Right atrium auricular region (tissue), 2 donors: ENCODE measurements around the gene TFF1. TPM values are rescaled to one million over a fixed set of nuclear protein-coding genes. Genes with fewer than 3 reads are reported as not detected.
A peak's percentile ranks its signal among the peaks of the same experiment; 100 is the strongest.

ENCODE experiments used
- DNase-seq: peaks from one replicate; pipeline ENCODE4 v3.0.0-alpha.2; 2019; ENCODE audit warnings: low spot score
- H3K27ac ChIP-seq, 2 donors: fragments of 200-600 bp; sonication (generic); 1 replicate in 1 of 2; 2 replicates in 1 of 2; pipeline ENCODE4 v1.5.1; 2016 to 2019
- H3K27me3 ChIP-seq, 2 donors: fragments of 200-600 bp; sonication (generic); one replicate each; pipeline versions ENCODE4 v1.5.1 to v1.6.0; 2017 to 2019
- H3K36me3 ChIP-seq: fragments of 200-600 bp; sonication (generic); one replicate; pipeline ENCODE4 v1.5.1; 2016
- H3K4me1 ChIP-seq, 2 donors: fragments of 200-600 bp; sonication (generic); one replicate each; pipeline versions ENCODE4 v1.5.1 to v1.6.0; 2017 to 2019
- H3K4me3 ChIP-seq, 2 donors: fragments of 200-600 bp; sonication (generic); 1 replicate in 1 of 2; 2 replicates in 1 of 2; pipeline ENCODE4 v1.5.1; 2017 to 2019; ENCODE audit warnings: mild to moderate bottlenecking in 1 of 2, moderate library complexity in 1 of 2
- H3K9me3 ChIP-seq, 2 donors: fragments of 200-600 bp; sonication (generic); one replicate each; pipeline ENCODE4 v1.5.1; 2019
- CTCF ChIP-seq, 2 donors: fragments of 200-600 bp; sonication (generic); IDR thresholded peaks; one replicate each; pipeline ENCODE4 v1.5.1; 2019; ENCODE audit warnings: antibody characterized with exemption in 2 of 2
- total RNA-seq, 2 donors: library from RNA; depleted of rRNA; stranded (reverse); fragments of >200 nt; gene quantifications; one replicate each; pipeline ENCODE4 v1.1.0, GENCODE V29; 2016

Gene TFF1
- total RNA-seq, 2 donors from 2014 or later = not detected

DNA sequence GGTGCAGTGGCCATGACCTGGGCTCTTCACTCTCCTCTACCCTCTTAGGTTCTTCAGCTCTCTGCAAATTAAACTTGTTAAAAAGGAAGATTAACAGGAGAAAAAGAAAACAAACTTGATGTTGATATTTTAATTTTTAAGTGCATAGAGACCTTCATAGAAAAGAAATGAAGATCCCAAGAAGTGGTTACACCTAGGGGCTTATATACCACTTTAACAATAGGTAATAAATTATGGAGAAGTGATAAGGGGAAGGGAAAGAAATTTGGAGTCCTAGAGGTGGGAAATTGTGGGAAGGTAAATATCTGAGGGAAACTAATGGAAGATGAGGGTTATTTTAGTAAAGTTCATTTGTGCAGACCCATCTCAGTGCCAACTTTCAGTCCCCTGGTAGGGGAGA lies 34.7 kb downstream of the TFF1 start:
- TF ChIP-seq CTCF (IDR thresholded peaks at IDR 0.05) = no peak
- no peak overlapping the region for H3K27ac ChIP-seq
- H3K9me3 ChIP-seq = peaks cover 0 to 11% of the 10 kb centered on the region in 2 donors
- no peaks in the 10 kb centered on the region for H3K4me1 ChIP-seq
- H3K36me3 ChIP-seq = no peaks in the 10 kb centered on the region
- H3K27me3 ChIP-seq = no peaks in the 10 kb centered on the region
- no peak for DNase-seq
- H3K4me3 ChIP-seq = no peak overlapping the region

- H3K9me3 ChIP-seq = peaks cover 0 to 11% of the 10 kb centered on the region in 2 donors
- no peaks in the 10 kb centered on the region for H3K27me3 ChIP-seq
- no peak overlapping the region for H3K4me3 ChIP-seq
- DNase-seq = no peak
- TF ChIP-seq CTCF (IDR thresholded peaks at IDR 0.05) = no peak
- no peaks in the 10 kb centered on the region for H3K36me3 ChIP-seq
- H3K4me1 ChIP-seq = no peaks in the 10 kb centered on the region
- no peak overlapping the region for H3K27ac ChIP-seq
Observed at GRCh38 chr21:42330380-42331371, 35.7 kb downstream of the TFF1 start.

- H3K36me3 ChIP-seq = no peaks in the 10 kb centered on the region
Observed at GRCh38 chr21:42324896-42325295, 41.4 kb downstream of the TFF1 start.

GRCh38 chr21:42321845-42322244 lies 44.5 kb downstream of the TFF1 start:
- no peaks in the 10 kb centered on the region for H3K27me3 ChIP-seq
- H3K36me3 ChIP-seq = no peaks in the 10 kb centered on the region
- DNase-seq = no peak
- no peak overlapping the region for H3K4me3 ChIP-seq
- H3K27ac ChIP-seq = no peak overlapping the region
- no peak for TF ChIP-seq CTCF (IDR thresholded peaks at IDR 0.05)
- no peaks in the 10 kb centered on the region for H3K4me1 ChIP-seq
- H3K9me3 ChIP-seq = no peaks in the 10 kb centered on the region

More at GRCh38 chr21:42324896-42325295, 41.4 kb downstream of the TFF1 start:
- no peaks in the 10 kb centered on the region for H3K27me3 ChIP-seq
- no peak overlapping the region for H3K27ac ChIP-seq
- H3K4me3 ChIP-seq = no peak overlapping the region
- TF ChIP-seq CTCF (IDR thresholded peaks at IDR 0.05) = no peak
- no peaks in the 10 kb centered on the region for H3K9me3 ChIP-seq
- no peaks in the 10 kb centered on the region for H3K4me1 ChIP-seq
- no peak for DNase-seq

DNA sequence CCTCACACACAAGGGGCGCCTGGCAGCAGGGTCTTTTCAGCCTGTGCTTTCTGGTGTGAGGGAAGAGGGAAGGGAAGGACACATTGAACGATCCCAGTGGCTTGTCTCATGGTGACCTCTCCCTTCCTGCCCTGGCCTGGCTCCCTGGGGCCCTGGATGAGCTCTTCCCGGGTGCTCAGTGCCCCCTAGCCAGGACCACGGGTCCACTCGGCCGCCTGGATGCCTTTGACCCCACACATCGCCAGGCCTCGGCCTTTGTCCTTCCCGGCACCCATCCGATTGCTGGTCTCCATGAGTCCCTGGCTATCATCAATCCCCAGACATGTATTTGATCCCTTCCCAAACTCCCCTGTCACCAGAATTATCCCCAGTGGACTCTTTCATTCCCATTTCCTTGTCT lies 45.1 kb downstream of the TFF1 start:
- no peaks in the 10 kb centered on the region for H3K27me3 ChIP-seq
- no peak overlapping the region for H3K27ac ChIP-seq
- H3K4me3 ChIP-seq = no peak overlapping the region
- TF ChIP-seq CTCF (IDR thresholded peaks at IDR 0.05) = no peak
- peak; percentile 32 for DNase-seq
- no peaks in the 10 kb centered on the region for H3K36me3 ChIP-seq
- H3K4me1 ChIP-seq = no peaks in the 10 kb centered on the region
- H3K9me3 ChIP-seq = no peaks in the 10 kb centered on the region
